ENCODE data around the gene C1GALT1C1L.
A peak's percentile ranks its signal among the peaks of the same experiment; 100 is the strongest.
"Not testable (repeated sequence)": the region's sequence is repeated elsewhere in the genome, so short reads cannot be mapped to it uniquely, and the experiment has no call there.

C1GALT1C1L gene

GRCh38 chr2:43648994-43649701 lies 27.1 kb downstream of the C1GALT1C1L start:
- Histone ChIP-seq H3K4me3 (ENCODE audit: low read depth, low read length) (no peak overlapping the region), H3K9ac (ENCODE audit: low read length) (no peak overlapping the region), H3K27ac (ENCODE audit: low read depth, low read length) (no peak overlapping the region), H3K27me3 (ENCODE audit: control insufficient read depth, insufficient read depth, low read length) (no peaks in the 10 kb centered on the region), H3K9me3 (ENCODE audit: control insufficient read depth, insufficient read depth, low read depth, low read length) (no peaks in the 10 kb centered on the region), H3K4me1 (ENCODE audit: control insufficient read depth, insufficient read depth, low read length) (peaks cover 4% of the 10 kb centered on the region; the same call in 1 of the 2 replicates), H3K36me3 (ENCODE audit: control insufficient read depth, insufficient read depth, low read length) (no peaks in the 10 kb centered on the region)

GRCh38 chr2:43643680-43644079 lies 32.5 kb downstream of the C1GALT1C1L start:
- Histone ChIP-seq H3K4me1 (ENCODE audit: control insufficient read depth, insufficient read depth, low read length) (no peaks in the 10 kb centered on the region), H3K27ac (ENCODE audit: low read depth, low read length) (no peak overlapping the region), H3K27me3 (ENCODE audit: control insufficient read depth, insufficient read depth, low read length) (peaks cover 2% of the 10 kb centered on the region; the same call in 1 of the 2 replicates), H3K4me3 (ENCODE audit: low read depth, low read length) (no peak overlapping the region), H3K9ac (ENCODE audit: low read length) (no peak overlapping the region), H3K36me3 (ENCODE audit: control insufficient read depth, insufficient read depth, low read length) (no peaks in the 10 kb centered on the region), H3K9me3 (ENCODE audit: control insufficient read depth, insufficient read depth, low read depth, low read length) (peaks cover 3% of the 10 kb centered on the region)

- Histone ChIP-seq H3K9me3 (ENCODE audit: control insufficient read depth, insufficient read depth, low read depth, low read length) (peaks cover 3% of the 10 kb centered on the region), H3K4me1 (ENCODE audit: control insufficient read depth, insufficient read depth, low read length) (peaks cover 4% of the 10 kb centered on the region; the same call in 1 of the 2 replicates), H3K36me3 (ENCODE audit: control insufficient read depth, insufficient read depth, low read length) (no peaks in the 10 kb centered on the region), H3K9ac (ENCODE audit: low read length) (no peak overlapping the region), H3K4me3 (ENCODE audit: low read depth, low read length) (no peak overlapping the region), H3K27ac (ENCODE audit: low read depth, low read length) (no peak overlapping the region), H3K27me3 (ENCODE audit: control insufficient read depth, insufficient read depth, low read length) (peaks cover 15% of the 10 kb centered on the region)
Measured at GRCh38 chr2:43642363-43642762, 33.9 kb downstream of the C1GALT1C1L start.

GRCh38 chr2:43637030-43637803 lies 39.0 kb downstream of the C1GALT1C1L start, which contains the start of gene PLEKHH2:
PLEKHH2 (plus strand) TSS chr2:43637260; CDS start chr2:43644674, 7,414 bp downstream.
- Histone ChIP-seq H3K4me1 (ENCODE audit: control insufficient read depth, insufficient read depth, low read length) (peaks cover 4% of the 10 kb centered on the region; the same call in 1 of the 2 replicates), H3K9me3 (ENCODE audit: control insufficient read depth, insufficient read depth, low read depth, low read length) (peaks cover 3% of the 10 kb centered on the region), H3K9ac (ENCODE audit: low read length) (no peak within 1 kb of the TSS), H3K27ac (ENCODE audit: low read depth, low read length) (no peak within 1 kb of the TSS), H3K27me3 (ENCODE audit: control insufficient read depth, insufficient read depth, low read length) (peaks cover 17% of the 10 kb centered on the region), H3K36me3 (ENCODE audit: control insufficient read depth, insufficient read depth, low read length) (no peaks in the 10 kb centered on the region), H3K4me3 (ENCODE audit: low read depth, low read length) (peak within 1 kb of the TSS; percentile 81)

- H3K36me3 ChIP-seq (ENCODE audit: control insufficient read depth, insufficient read depth, low read length), result no peaks in the 10 kb centered on the region
- peaks cover 3% of the 10 kb centered on the region for H3K9me3 ChIP-seq (ENCODE audit: control insufficient read depth, insufficient read depth, low read depth, low read length)
- H3K4me3 ChIP-seq (ENCODE audit: low read depth, low read length), result peak overlapping the region; percentile 81
- no peak overlapping the region for H3K9ac ChIP-seq (ENCODE audit: low read length)
- peaks cover 4% of the 10 kb centered on the region; the same call in 1 of the 2 replicates for H3K4me1 ChIP-seq (ENCODE audit: control insufficient read depth, insufficient read depth, low read length)
- H3K27ac ChIP-seq (ENCODE audit: low read depth, low read length), result no peak overlapping the region
- H3K27me3 ChIP-seq (ENCODE audit: control insufficient read depth, insufficient read depth, low read length), result peaks cover 17% of the 10 kb centered on the region
Measured at GRCh38 chr2:43636621-43637020, 39.6 kb downstream of the C1GALT1C1L start.

GRCh38 chr2:43636153-43636552 lies 40.1 kb downstream of the C1GALT1C1L start:
- peaks cover 17% of the 10 kb centered on the region for H3K27me3 ChIP-seq (ENCODE audit: control insufficient read depth, insufficient read depth, low read length)
- not testable (repeated sequence) for H3K4me1 ChIP-seq (ENCODE audit: control insufficient read depth, insufficient read depth, low read length); H3K27ac ChIP-seq (ENCODE audit: low read depth, low read length); H3K4me3 ChIP-seq (ENCODE audit: low read depth, low read length); H3K36me3 ChIP-seq (ENCODE audit: control insufficient read depth, insufficient read depth, low read length); H3K9me3 ChIP-seq (ENCODE audit: control insufficient read depth, insufficient read depth, low read depth, low read length); H3K9ac ChIP-seq (ENCODE audit: low read length)

GRCh38 chr2:43634604-43635306 lies 41.5 kb downstream of the C1GALT1C1L start:
- no peak overlapping the region for H3K4me3 ChIP-seq (ENCODE audit: low read depth, low read length)
- peaks cover 17% of the 10 kb centered on the region for H3K27me3 ChIP-seq (ENCODE audit: control insufficient read depth, insufficient read depth, low read length)
- H3K9ac ChIP-seq (ENCODE audit: low read length), result no peak overlapping the region
- H3K4me1 ChIP-seq (ENCODE audit: control insufficient read depth, insufficient read depth, low read length), result peaks cover 4% of the 10 kb centered on the region; the same call in 1 of the 2 replicates
- peaks cover 3% of the 10 kb centered on the region for H3K9me3 ChIP-seq (ENCODE audit: control insufficient read depth, insufficient read depth, low read depth, low read length)
- H3K27ac ChIP-seq (ENCODE audit: low read depth, low read length), result no peak overlapping the region
- H3K36me3 ChIP-seq (ENCODE audit: control insufficient read depth, insufficient read depth, low read length), result no peaks in the 10 kb centered on the region

GRCh38 chr2:43631618-43632317 lies 44.5 kb downstream of the C1GALT1C1L start:
- H3K36me3 ChIP-seq (ENCODE audit: control insufficient read depth, insufficient read depth, low read length), result no peaks in the 10 kb centered on the region
- H3K27ac ChIP-seq (ENCODE audit: low read depth, low read length), result no peak overlapping the region
- H3K4me3 ChIP-seq (ENCODE audit: low read depth, low read length), result no peak overlapping the region
- H3K9ac ChIP-seq (ENCODE audit: low read length), result no peak overlapping the region
- H3K4me1 ChIP-seq (ENCODE audit: control insufficient read depth, insufficient read depth, low read length), result no peaks in the 10 kb centered on the region
- H3K9me3 ChIP-seq (ENCODE audit: control insufficient read depth, insufficient read depth, low read depth, low read length), result no peaks in the 10 kb centered on the region
- peaks cover 2% of the 10 kb centered on the region for H3K27me3 ChIP-seq (ENCODE audit: control insufficient read depth, insufficient read depth, low read length)

All from HUES6 (cell line).